Common myeloid progenitor, CD34-positive (primary cell): ENCODE data around the gene STN1.

Experiments
- CTCF ChIA-PET: fragments of 350-600 bp; sonication (Branson Sonifier 250); formaldehyde crosslinking; loops from one replicate; lab custom pipeline; 2021; ENCODE audit warnings: antibody characterized with exemption; lab: Charles Lee
- POLR2A ChIA-PET: fragments of 350-600 bp; sonication (Branson Sonifier 250); formaldehyde crosslinking; loops from one replicate; lab custom pipeline; 2021; ENCODE audit warnings: antibody characterized with exemption; lab: Charles Lee
- DNase-seq, 3 donors: peaks; one replicate each; pipeline versions ENCODE4 v3.0.0 to v3.0.0-alpha.2; 2013
- H3K27ac ChIP-seq, 2 experiments: 1 replicate in 1 of 2; 2 replicates in 1 of 2; pipeline ENCODE4 v1.7.0; 2013; ENCODE audit warnings: inconsistent platforms in 2 of 2, low read length in 2 of 2, mild to moderate bottlenecking in 2 of 2, low read depth in 1 of 2, moderate library complexity in 1 of 2; ENCODE audit not compliant: severe bottlenecking in 2 of 2, insufficient read depth in 1 of 2, poor library complexity in 1 of 2
- H3K27me3 ChIP-seq, 5 experiments: replicated peaks in 2 of 5; 1 replicate in 3 of 5; 2 replicates in 2 of 5; pipeline versions ENCODE4 v1.6.1 to v1.7.0; 2013; ENCODE audit warnings: low read length in 4 of 5, mild to moderate bottlenecking in 2 of 5, moderate library complexity in 2 of 5, inconsistent platforms in 1 of 5; ENCODE audit not compliant: insufficient read depth in 5 of 5, control insufficient read depth in 4 of 5
- H3K36me3 ChIP-seq, 4 experiments: 1 replicate in 2 of 4; 2 replicates in 2 of 4; pipeline versions ENCODE4 v1.6.1 to v1.7.0; 2013; ENCODE audit warnings: low read length in 3 of 4, control low read depth in 1 of 4, mild to moderate bottlenecking in 1 of 4; ENCODE audit not compliant: control insufficient read depth in 4 of 4, insufficient read depth in 4 of 4
- H3K4me1 ChIP-seq, 4 experiments: 1 replicate in 3 of 4; 2 replicates in 1 of 4; pipeline versions ENCODE4 v1.6.1 to v1.7.1; 2013; ENCODE audit warnings: low read length in 3 of 4, mild to moderate bottlenecking in 3 of 4, control low read depth in 1 of 4, inconsistent platforms in 1 of 4, moderate library complexity in 1 of 4; ENCODE audit not compliant: control insufficient read depth in 4 of 4, insufficient read depth in 4 of 4; ENCODE audit errors: control extremely low read depth in 1 of 4
- H3K4me3 ChIP-seq, 7 experiments: 1 replicate in 4 of 7; 2 replicates in 3 of 7; pipeline versions ENCODE4 v1.5.1 to v1.7.0; 2013; ENCODE audit warnings: mild to moderate bottlenecking in 7 of 7, low read length in 6 of 7, moderate library complexity in 6 of 7, inconsistent platforms in 2 of 7, low read depth in 2 of 7, control low read depth in 1 of 7; ENCODE audit not compliant: insufficient read depth in 4 of 7, control insufficient read depth in 1 of 7; ENCODE audit errors: extremely low read depth in 1 of 7
- H3K9me3 ChIP-seq, 5 experiments: 1 replicate in 4 of 5; 2 replicates in 1 of 5; pipeline versions ENCODE4 v1.6.1 to v1.7.1; 2013; ENCODE audit warnings: low read length in 4 of 5, mild to moderate bottlenecking in 2 of 5, inconsistent platforms in 1 of 5, low read depth in 1 of 5, moderate library complexity in 1 of 5; ENCODE audit not compliant: control insufficient read depth in 4 of 5, insufficient read depth in 2 of 5; ENCODE audit errors: control extremely low read depth in 1 of 5
- WGBS: methylation state at CpG from one replicate; pipeline ENCODE4 v1.1.5; 2013; ENCODE audit not compliant: insufficient coverage; 5-methylcytosine and 5-hydroxymethylcytosine counted together

The STN1 gene

DNA sequence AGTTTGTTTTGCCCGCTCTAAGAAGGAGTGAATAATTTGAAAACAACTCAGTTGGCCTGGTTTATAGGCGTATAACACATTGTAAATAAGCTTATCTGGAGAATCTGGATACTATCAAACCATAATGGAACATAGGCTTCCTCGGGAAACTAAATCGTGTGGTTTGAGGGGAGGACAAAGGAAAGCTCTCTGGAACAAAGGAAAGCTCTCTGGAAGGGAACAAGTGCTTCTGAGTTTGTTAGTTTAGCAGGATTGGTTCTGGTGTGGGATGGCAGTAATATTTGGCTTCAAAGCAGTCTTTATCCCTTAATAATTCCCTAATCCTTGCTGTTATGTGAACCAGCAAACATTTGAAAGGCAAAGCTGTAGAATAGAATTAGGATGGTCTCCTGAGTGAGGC, 34.0 kb upstream of the STN1 start:
- peaks cover 0 to 9% (median 2%) of the 10 kb centered on the region in 4 experiments for H3K4me1 ChIP-seq

DNA sequence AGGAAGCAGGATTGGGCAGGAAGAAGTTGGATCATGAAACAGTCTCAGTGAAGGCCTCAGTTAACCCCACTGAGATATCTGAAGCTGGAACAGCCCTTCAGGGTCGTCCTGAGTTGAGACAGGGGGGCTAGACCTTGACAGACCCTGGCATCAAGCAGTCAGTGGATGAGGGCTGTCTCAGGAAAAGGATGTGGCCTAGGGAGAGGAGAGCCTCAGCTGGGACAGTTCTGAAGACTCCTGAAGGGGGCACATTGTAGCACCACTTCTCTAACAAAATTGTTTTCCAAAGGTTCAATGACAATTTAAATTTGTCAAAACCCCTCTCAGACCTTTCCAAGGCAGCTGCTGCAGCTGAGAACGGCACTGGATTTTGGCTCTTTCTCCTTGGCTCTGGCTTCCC, 33.2 kb upstream of the STN1 start:
- H3K4me3 ChIP-seq: no peak overlapping the region
- peaks cover 0 to 2% (median 0%) of the 10 kb centered on the region in 5 experiments for H3K27me3 ChIP-seq
- no peak overlapping the region for H3K27ac ChIP-seq
- no peaks in the 10 kb centered on the region for H3K36me3 ChIP-seq
- ChIA-PET POLR2A (no interaction called here), CTCF (interaction anchor here (1.3 kb wide), 1 partner anchor 10 kb away, joined by 5 read pairs; no protein-coding TSS in a partner anchor)
- peaks cover 0 to 2% (median 0%) of the 10 kb centered on the region in 5 experiments for H3K9me3 ChIP-seq
- DNase-seq: no peak
- H3K4me1 ChIP-seq: peaks cover 0 to 9% (median 2%) of the 10 kb centered on the region in 4 experiments
- 79% methylated on average over 2 of the region's 2 CpGs for WGBS

More for the DNA sequence above, 34.0 kb upstream of the STN1 start:
- DNase-seq: no peak
- ChIA-PET POLR2A (no interaction called here), CTCF (interaction anchor here (1.3 to 1.4 kb wide), 2 partner anchors 10 to 61 kb away, joined by 3 to 5 read pairs; no protein-coding TSS in a partner anchor)
- peaks cover 0 to 2% (median 0%) of the 10 kb centered on the region in 5 experiments for H3K9me3 ChIP-seq
- no peaks in the 10 kb centered on the region for H3K36me3 ChIP-seq
- 100% methylated on average over 1 of the region's 4 CpGs for whole genome bisulfite sequencing
- H3K27me3 ChIP-seq: peaks cover 0 to 2% (median 0%) of the 10 kb centered on the region in 5 experiments
- H3K27ac ChIP-seq: no peak overlapping the region
- no peak overlapping the region for H3K4me3 ChIP-seq

DNA sequence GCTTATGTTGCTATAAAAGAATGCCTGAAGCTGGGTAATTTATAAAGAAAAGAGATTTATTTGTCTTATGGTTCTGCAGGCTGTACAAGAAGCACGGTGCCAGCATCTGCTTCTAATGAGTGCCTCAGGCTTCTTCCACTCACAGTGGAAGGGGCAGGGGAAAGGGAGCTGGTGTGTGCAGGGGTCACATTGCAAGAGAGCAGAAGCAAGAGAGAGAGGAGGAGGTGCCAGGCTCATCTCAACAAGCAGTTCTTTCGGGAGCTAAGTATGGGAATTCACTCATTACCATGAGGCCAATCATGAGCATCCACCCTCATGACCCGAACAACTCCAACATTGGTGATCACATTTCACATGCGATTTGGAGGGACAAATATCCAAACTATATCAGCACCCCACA, 31.7 kb upstream of the STN1 start:
- CTCF ChIA-PET: interaction anchor here (1.3 kb wide), 2 partner anchors 15 to 62 kb away, joined by 5 read pairs; no protein-coding TSS in a partner anchor
- POLR2A ChIA-PET: no interaction called here
- H3K4me3 ChIP-seq: no peak overlapping the region

DNA sequence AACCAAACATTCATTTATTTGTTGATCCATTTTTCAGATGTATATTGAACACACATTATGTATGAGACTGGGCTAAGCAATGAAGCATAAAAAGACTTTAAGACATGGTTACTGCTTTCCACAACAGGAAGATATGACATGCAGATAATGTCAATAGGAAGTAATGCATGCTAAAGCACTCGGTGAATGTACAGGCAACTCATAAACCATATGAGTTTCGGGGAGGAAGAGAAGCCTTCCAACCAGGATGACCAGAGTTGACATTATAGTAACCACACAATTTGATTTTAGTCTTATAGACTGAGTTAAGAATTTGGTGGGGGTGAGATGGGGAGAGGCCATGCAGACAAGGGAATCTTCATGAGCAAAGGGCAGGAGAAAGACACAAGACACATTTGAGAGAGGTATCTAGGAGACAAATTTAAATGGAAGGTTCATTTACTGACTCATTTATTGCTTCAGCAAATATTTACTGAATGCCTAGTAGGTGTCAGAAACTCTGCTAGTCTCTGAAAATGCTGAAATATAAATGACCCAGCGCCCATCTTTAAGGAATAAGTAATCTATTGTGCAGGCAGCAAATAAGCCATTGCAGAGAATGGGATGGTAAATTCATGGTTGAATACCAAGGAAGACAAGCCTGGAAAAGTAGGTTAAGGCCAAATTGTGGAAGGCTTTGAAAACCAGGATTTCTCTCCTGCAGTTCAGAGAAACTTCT, 30.0 kb upstream of the STN1 start:
- no peaks in the 10 kb centered on the region for H3K36me3 ChIP-seq
- H3K4me1 ChIP-seq: peaks cover 0 to 9% (median 4%) of the 10 kb centered on the region in 4 experiments
- H3K27ac ChIP-seq: no peak overlapping the region
- peaks cover 0 to 2% (median 0%) of the 10 kb centered on the region in 5 experiments for H3K27me3 ChIP-seq
- H3K4me3 ChIP-seq: peak overlapping the region in 1 of 7 experiments; percentile 18
- H3K9me3 ChIP-seq: no peaks in the 10 kb centered on the region
- WGBS: 78% methylated on average over 1 of the region's 3 CpGs
- ChIA-PET POLR2A (no interaction called here), CTCF (no interaction called here)
- DNase-seq: peak; percentile 19 to 60 (median 47)

More for the DNA sequence above, 31.7 kb upstream of the STN1 start:
- Histone ChIP-seq H3K36me3 (no peaks in the 10 kb centered on the region), H3K27me3 (peaks cover 0 to 2% (median 0%) of the 10 kb centered on the region in 5 experiments), H3K4me1 (peaks cover 0 to 9% (median 4%) of the 10 kb centered on the region in 4 experiments), H3K27ac (no peak overlapping the region), H3K9me3 (peaks cover 0 to 2% (median 0%) of the 10 kb centered on the region in 5 experiments)
- WGBS: no CpG with 5 or more reads among the region's 4 CpGs
- DNase-seq: no peak

DNA sequence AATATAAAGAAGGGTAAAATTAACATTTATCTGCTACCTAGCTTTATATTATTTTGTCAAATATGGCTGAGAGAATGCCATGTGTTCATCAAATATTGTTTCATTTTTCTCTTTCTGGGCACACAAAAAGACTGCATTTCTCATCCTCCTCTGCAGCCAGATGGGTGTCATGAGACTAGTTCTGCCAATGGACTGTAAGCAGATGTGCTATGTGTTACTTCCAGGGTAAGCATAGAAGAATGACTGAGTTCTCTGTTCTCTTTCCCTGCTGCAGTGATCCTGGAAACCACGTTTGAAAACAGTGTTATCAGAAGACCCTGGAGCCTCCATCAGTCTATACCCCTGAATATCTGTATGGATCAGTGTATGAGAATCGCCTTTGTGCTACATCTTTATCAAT, 24.9 kb upstream of the STN1 start:
- DNase-seq: no peak
- POLR2A ChIA-PET: interaction anchor here (0.8 to 1.4 kb wide), 2 partner anchors 13 to 18 kb away, joined by 3 read pairs; no protein-coding TSS in a partner anchor
- Histone ChIP-seq H3K36me3 (no peaks in the 10 kb centered on the region), H3K4me1 (peaks cover 0 to 6% (median 2%) of the 10 kb centered on the region in 4 experiments), H3K27me3 (no peaks in the 10 kb centered on the region), H3K4me3 (no peak overlapping the region), H3K27ac (no peak overlapping the region), H3K9me3 (no peaks in the 10 kb centered on the region)
- WGBS: 90% methylated on average over 2 of the region's 2 CpGs
- CTCF ChIA-PET: interaction anchor here (1.2 kb wide), 1 partner anchor 21 kb away, joined by 3 read pairs; no protein-coding TSS in a partner anchor

DNA sequence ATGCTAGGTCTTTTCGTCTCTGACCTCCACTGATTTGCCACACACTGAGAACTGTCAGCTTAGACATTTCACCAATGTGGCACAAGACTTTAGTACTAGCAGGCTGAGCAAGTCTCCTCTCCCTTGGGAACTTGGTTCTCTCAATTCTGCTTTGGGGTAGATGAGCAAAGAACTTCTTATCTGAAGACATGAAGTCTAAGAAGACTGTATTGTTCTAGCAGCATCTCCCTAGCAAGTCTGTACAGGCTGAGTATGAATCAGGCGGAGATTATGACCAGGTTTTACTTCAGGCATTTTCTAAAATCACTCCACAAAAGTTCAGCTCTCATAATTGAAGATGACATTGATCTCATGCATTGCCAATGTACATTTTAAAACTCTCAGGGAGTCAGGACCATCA, 23.8 kb upstream of the STN1 start:
- 100% methylated on average over 2 of the region's 2 CpGs for WGBS
- no peak overlapping the region for H3K27ac ChIP-seq
- H3K36me3 ChIP-seq: no peaks in the 10 kb centered on the region
- H3K4me1 ChIP-seq: peaks cover 0 to 4% (median 0%) of the 10 kb centered on the region in 4 experiments
- H3K27me3 ChIP-seq: no peaks in the 10 kb centered on the region
- ChIA-PET POLR2A (no interaction called here), CTCF (interaction anchor here (0.7 to 1.4 kb wide), 5 partner anchors 10 to 54 kb away, joined by 3 to 5 read pairs (median 4); no protein-coding TSS in a partner anchor)
- H3K9me3 ChIP-seq: no peaks in the 10 kb centered on the region
- H3K4me3 ChIP-seq: no peak overlapping the region
- DNase-seq: no peak

DNA sequence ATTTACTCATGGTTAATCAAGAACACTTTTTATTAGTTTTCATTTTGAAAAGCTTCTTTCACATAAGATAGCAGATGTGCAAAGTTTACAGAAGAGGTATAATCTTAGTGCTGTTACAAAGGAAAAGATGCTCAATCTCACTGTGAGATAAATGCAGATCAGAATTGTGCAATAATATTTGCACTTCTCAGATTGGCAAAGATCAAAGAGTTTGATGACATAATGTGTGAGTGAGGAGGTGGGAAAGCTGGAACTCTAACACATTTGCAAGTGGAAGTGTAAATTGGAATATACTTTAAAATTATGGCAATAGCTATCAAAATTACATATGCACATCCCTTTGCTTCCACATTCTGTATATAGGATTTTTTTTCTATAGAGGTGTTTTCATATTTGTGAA, 21.5 kb upstream of the STN1 start:
- H3K9me3 ChIP-seq: no peaks in the 10 kb centered on the region
- no peaks in the 10 kb centered on the region for H3K36me3 ChIP-seq
- ChIA-PET POLR2A (no interaction called here), CTCF (no interaction called here)
- no peaks in the 10 kb centered on the region for H3K27me3 ChIP-seq
- no peak for DNase-seq
- H3K4me3 ChIP-seq: no peak overlapping the region
- no peaks in the 10 kb centered on the region for H3K4me1 ChIP-seq
- no peak overlapping the region for H3K27ac ChIP-seq
